ENCODE results near the gene TMEM167B.
A peak's percentile ranks its signal among the peaks of the same experiment; 100 is the strongest.
"Not testable (repeated sequence)": the region's sequence is repeated elsewhere in the genome, so short reads cannot be mapped to it uniquely, and the experiment has no call there.

The TMEM167B gene

GRCh38 chr1:109090196-109091077, at the start of gene TMEM167B:
Gene TMEM167B, plus strand, starts transcription at chr1:109090764. Its CDS starts 109 bp downstream, at chr1:109090873.
- DNase-seq (ENCODE audit: low read depth): peak; percentile 88

DNA sequence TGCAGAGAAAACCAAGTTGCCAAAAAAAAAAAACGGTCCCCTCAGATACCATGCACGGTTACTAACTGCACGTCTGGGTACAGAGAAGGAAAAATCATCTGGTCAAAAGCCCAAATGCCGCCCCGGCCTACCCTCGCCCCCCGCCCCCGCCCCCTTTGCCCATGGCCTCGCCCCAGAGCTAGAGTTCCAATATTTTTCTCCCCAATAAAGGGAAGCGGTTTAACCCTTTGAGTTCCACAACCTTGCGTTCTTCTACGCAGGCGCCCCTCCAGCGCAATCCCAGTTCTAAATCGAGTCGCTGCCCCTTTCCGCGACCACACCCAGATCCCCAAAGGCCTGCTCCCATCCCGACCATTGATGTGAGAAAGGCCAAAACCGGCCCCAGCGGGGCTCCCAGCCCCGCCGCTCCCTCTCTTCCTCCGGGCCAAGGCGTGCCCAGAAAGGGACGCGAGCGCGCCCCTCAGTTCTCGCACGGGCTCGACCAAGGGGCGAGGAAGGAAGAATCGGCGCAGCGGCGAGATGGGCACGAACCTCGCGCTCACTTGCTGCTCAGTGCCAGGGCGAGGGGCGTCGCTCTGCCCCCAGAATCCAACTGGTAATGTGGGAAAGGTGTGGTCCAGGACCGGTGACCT, 49.5 kb upstream of the TMEM167B start:
- peak; percentile 52 for DNase-seq (ENCODE audit: low read depth)

DNA sequence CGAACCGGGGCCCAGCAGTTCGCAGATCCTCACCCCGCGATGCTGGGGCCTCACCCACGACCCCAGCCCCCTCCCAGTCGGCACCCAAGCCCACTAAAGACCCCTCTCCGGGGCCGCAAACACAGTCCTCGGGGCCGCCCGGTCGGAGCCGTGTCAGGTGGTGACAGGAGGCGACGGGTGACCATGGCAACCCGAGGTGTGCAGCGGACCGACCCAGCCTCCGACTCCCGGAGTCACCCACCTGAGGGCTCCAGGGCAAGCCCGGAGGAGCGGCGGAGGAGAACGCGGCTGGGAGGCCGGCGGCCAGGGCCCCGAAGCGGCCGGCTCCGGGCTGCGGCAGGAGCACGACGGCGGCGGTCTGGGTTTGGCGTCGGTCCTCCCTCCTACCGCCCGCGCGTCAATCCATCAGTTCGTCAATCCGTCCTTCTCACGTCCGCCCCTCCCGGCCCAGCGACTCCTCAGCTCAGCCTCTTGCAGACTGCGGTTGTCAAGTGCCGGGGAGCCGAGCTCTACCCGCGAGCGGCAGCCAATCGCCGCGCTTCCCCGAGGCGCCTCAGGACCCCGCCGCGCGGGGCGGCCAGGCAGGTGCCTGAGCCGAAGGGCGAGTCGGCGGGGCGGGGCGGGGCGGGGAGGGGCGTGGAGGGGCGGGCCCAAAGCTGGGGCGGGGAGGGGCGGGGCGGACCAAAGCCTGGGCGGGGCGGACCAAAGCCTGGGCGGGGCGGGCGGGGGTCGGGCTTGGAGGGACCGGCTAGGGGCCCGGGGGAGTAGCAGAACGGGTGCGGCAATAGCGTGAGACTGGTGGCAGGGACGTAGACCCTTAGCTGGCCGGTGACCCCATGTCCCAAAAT, 48.7 kb upstream of the TMEM167B start, which contains the start of gene WDR47:
Gene WDR47, minus strand, starts transcription at position 482 of the 848 bp plus-strand sequence. CDS start 18,590 bp downstream, outside the sequence.
- DNase-seq (ENCODE audit: low read depth): peak; percentile 95

GRCh38 chr1:109045595-109045994, 45.0 kb upstream of the TMEM167B start:
- no peak for DNase-seq (ENCODE audit: low read depth)

DNA sequence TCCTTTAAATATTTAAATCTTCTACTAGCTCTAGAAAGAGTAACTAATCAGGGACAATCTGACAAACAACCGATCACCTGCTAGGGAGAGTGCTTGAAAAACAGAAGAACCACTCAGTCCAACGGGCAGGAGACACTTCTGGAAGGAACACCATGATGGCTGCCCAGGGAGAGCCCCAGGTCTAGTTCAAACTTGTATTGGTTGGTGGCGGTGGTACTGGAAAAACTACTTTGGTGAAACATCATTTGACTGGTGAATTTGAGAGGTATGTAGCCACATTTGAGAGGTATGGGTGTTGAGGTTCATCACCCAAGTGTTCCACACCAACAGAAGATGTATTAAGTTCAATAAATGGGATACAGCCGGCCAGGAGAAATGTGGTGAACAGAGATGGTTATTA, 43.9 kb upstream of the TMEM167B start:
- DNase-seq (ENCODE audit: low read depth): no peak

DNA sequence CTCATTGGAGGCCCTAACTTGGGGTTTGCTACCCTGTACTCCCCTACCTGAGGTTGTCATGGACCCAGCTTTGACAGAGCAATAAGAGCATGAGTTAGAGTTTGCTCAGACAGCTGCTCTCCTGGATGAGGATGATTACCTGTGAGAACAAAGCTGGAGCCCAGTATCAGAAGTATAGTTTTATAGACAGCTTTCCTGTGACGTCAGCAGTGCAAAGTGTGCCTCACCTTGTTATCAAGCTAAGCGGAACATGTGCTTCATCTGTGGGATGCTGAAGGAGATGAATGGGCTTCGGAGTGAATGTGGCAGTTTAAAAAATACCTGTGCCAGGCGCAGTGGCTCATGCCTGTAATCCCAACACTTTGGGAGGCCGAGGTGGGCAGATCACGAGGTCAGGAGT, 43.2 kb upstream of the TMEM167B start:
- DNase-seq (ENCODE audit: low read depth): no peak

DNA sequence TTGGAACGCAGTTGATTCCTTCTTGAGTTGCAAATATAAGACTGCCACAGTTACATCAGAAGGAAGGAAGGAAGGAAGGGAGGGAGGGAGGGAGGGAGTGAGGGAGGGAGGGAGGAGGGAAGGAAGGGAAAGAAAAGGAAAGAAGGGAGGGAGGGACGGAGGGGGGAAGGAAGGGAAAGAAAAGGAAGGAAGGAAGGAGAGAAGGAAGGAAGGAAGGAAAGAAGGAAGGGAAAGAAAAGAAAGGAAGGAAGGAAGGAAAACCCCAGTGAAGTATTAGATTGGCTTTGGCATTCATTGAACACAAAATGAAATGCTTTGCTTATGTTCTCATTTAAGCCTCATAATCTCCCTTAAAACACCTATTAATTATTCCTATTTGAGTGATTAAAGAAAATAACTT, 42.2 kb upstream of the TMEM167B start:
- no peak for DNase-seq (ENCODE audit: low read depth)

DNA sequence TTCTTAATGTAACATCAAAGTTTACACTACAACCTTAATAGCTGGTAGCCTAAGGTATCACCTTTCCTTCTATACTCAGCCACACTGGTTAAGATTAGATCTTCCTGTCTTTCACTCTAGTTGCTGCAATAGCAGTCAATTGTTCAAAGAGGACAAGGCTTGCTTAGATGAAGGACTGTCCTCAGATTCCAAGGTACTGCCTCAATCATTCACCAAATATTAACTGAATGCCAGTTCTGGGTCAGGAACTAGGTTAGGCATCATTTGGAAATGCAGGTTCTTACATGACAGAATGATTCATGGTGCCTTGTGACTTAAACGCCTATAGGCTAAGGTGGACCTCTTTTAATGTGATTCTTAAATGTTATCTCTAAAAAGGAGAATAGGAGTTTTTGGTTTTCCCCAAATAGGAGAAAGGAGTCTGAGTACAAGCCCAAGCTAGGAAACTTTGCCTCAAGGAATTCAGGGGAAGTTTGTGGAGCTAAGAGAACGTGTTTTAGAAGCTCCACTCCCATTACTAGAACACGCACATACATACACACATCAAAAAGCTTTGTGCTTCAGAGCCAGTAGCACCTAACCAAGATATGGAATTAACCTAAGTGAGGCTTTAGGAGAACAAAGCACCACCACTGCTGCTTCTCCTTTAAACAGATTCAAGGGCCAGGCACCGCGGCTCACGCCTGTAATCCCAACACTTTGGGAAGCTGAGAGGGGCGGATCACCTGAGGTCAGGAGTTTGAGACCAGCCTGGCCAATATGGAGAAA, 40.2 kb upstream of the TMEM167B start:
- no peak for DNase-seq (ENCODE audit: low read depth)

DNA sequence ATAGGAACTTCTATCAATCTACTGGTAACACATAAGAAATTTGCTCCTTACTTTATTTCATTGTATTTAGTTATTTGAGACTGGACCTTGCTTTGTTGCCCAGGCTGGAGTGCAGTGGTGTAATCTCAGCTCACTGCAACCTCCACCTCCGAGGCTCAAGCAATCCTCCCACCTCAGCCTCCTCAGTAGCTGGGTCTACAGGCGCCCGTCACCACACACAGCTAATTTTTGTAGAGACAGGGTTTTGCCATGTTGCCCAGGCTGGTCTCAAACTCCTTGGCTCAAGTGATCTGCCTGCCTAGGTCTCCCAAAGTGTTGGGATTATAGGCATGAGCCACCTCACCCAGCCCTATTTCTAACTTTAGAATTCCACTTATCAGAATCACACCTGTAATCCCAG, 38.4 kb upstream of the TMEM167B start:
- DNase-seq (ENCODE audit: low read depth): not testable (repeated sequence)

DNA sequence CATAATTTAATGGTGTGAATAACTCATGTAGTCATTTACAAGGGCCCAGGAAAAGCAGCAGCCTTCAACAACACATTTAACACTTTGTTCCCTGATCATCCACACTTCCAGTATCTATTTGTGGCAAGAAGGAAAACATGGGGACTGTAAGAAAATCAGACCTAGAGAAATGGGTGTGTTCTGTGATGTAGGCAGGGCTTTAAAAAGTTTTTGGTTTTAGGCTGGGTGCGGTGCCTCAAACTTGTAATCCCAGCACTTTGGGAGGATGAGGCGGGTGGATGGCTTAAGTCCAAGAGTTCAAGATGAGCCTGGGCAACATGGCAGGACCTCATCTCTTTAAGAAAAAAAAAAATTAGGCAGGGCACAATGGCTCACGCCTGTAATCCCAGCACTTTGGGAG, 34.5 kb upstream of the TMEM167B start:
- no peak for DNase-seq (ENCODE audit: low read depth)

DNA sequence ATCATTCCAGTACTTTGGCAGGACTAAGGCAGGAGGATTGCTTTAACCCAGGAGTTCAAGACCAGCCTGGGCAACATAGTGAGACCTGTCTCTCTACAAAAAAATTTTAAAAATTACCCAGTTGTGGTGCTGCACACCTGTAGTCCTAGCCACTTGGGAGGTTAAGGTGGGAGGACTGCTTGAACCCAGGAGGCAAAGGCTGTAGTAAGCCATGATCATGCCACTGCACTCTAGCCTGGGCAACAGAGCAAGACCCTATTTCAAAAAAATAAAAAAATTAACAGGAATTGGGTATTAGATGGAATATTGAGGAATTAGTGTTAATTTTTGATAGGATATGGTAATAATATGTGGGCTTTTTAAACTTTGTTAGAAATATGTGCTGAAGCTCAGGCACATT, 31.5 kb upstream of the TMEM167B start:
- no peak for DNase-seq (ENCODE audit: low read depth)

- DNase-seq (ENCODE audit: low read depth): no peak
Observed at GRCh38 chr1:109060707-109061106, 29.9 kb upstream of the TMEM167B start.

DNA sequence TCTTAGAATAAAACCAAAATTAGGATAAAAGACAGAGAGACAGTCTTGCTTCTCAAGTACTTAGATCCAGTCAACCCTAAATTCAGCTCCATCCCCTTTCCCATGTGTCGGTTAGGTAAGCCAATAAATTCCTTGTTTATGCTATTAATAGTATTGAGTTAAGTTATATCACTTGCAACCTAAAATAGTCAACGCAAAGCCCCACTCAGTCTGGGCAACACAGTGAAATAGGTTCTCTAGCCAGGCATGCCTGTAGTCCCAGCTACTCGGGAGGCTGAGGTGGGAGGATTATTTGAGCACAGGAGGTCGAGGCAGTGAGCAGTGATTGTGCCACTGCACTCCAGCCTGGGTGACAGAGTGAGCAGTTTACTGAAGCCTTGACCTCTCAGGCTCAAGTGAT, 29.4 kb upstream of the TMEM167B start:
- DNase-seq (ENCODE audit: low read depth): no peak

DNA sequence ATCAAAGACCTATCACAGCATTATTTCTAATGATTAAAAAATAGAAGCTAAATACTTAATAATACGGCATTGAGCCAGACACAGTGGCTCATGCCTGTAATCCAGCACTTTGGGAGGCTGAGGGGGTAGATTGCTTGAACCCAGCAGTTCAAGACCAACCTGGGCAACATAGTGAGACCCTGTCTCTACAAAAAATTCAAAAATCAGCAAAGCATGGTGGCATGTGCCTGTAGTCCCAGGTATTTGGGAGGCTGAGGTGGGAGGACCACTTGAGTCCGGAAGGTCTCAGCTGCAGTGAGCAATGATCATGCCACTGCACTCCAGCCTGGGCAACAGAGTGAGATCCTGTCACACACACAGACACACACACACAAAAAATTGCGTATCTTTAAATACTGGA, 25.4 kb upstream of the TMEM167B start:
- no peak for DNase-seq (ENCODE audit: low read depth)

DNA sequence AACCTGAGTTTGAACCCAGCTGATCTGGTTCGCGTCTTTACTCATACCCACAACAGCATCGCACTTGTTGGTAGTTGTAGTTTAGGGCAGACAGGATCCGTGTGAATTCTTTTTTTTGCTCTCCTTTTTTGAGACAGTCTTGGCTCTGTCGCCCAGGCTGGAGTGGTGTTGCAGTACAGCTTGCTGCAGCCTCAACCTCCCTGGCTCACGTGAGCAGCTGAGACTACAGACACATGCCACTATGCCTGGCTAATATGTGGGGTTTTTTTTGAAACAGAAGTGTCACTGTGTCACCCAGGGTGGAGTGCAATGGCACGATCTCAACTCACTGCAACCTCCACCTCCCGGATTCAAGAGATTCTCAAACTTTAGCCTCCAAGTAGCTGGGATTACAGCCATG, 22.7 kb upstream of the TMEM167B start:
- no peak for DNase-seq (ENCODE audit: low read depth)

DNA sequence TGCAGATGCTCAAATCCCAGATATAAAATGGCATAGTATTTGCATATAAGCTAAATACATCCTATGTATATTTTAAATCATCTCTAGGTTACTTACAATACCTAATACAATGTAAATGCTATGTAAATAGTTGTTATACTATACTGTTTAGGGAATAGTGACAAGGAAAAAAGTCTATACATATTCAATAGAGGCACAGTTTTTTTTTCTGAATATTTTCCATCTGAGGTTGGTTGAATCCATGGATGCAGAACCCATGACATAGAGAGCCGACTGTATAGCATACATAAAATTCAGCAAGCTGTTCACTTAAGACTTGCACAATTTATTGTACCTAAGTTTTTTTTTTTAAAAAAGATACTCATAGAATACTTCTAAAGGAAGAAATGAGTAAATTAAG, 21.3 kb upstream of the TMEM167B start:
- no peak for DNase-seq (ENCODE audit: low read depth)

DNA sequence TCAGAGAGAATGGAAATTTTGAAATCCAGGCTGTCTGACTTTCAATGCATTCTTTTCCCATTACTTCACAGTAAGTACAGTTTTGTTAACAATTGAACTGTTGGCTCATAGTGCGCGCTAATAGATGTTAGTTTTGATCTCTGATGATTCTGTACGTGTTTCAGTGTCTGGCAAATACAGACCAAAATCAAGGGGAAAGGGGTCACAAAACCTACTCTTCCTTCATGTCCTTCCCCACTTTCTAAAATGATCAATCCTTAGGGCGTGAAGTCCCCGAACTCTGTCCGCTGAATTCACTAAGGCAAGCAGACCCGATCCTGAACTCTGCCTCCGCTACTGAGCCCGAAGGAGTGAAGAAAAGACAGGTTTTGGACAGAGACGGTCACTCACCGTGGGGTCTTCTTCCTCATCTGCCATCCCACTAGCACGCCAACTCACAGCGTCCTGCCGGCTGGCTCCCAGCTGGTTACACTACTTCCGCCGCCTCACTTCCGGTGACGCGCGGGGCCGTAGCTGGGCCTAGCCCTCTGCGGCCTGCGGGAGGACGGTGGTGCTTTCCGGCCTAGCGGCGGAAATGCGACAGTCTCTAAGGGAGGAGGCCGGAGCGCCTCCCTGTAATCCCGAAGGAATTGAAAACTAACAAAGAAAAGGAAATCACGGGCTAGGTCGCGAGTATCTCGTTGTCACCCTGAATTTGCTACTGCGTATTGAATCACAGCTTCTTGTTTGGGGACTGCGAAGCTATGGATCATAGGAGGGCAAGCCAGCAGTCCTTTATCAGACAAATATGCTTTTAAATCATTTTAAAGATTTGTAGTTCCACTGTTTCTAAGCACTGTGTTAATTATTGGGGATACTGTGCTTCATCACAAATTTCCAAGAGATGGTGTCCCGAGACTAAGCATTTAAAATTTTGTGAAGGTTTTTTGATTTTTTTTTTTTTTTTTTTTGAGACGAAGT, 14.8 kb upstream of the TMEM167B start, which contains the start of gene TAF13:
Gene TAF13, minus strand, starts transcription at position 473 of the 960 bp plus-strand sequence. Its CDS starts 56 bp downstream, at position 417.
- DNase-seq (ENCODE audit: low read depth): peak; percentile 79

GRCh38 chr1:109078317-109078716, 12.2 kb upstream of the TMEM167B start:
- no peak for DNase-seq (ENCODE audit: low read depth)

DNA sequence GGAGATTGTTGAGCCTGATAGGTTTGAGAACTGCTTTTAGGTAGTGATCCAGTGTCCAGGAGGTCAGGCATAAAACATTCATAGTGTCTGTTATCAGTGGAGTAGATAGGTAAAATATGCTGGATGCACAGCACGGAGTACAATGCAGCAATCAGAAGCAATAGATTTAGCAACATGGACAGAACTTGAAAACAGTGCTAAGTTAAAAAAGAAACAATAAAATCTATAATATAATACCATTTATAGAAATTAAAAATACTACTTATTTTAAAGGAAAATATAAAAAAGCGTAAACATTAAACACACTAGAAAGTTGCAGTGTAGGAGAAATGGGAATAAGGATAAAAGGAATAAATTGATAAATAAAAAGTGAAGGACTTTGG, 11.3 kb upstream of the TMEM167B start:
- no peak for DNase-seq (ENCODE audit: low read depth)

GRCh38 chr1:109080441-109081082, 10.0 kb upstream of the TMEM167B start:
- DNase-seq (ENCODE audit: low read depth): no peak
